HEK293 (cell line): ENCODE results near the gene TAS2R46.

Experiments
- TF ChIP-seq, protein P1 (sequence below): fragments of 450-650 bp; formaldehyde crosslinking; IDR thresholded peaks from 2 replicates; pipeline ENCODE4 v1.5.1; 2016; ENCODE audit warnings: missing biosample characterization, missing genetic modification characterization
- TF ChIP-seq, protein P2 (sequence below): fragments of 450-650 bp; formaldehyde crosslinking; IDR thresholded peaks from 2 replicates; pipeline ENCODE4 v1.5.1; 2016; ENCODE audit warnings: missing biosample characterization, missing genetic modification characterization

GRCh38 chr12:11059784-11060183 lies 2.3 kb downstream of the TAS2R46 start:
- TF ChIP-seq, protein P1, sequence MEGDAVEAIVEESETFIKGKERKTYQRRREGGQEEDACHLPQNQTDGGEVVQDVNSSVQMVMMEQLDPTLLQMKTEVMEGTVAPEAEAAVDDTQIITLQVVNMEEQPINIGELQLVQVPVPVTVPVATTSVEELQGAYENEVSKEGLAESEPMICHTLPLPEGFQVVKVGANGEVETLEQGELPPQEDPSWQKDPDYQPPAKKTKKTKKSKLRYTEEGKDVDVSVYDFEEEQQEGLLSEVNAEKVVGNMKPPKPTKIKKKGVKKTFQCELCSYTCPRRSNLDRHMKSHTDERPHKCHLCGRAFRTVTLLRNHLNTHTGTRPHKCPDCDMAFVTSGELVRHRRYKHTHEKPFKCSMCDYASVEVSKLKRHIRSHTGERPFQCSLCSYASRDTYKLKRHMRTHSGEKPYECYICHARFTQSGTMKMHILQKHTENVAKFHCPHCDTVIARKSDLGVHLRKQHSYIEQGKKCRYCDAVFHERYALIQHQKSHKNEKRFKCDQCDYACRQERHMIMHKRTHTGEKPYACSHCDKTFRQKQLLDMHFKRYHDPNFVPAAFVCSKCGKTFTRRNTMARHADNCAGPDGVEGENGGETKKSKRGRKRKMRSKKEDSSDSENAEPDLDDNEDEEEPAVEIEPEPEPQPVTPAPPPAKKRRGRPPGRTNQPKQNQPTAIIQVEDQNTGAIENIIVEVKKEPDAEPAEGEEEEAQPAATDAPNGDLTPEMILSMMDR (tag by site-specific recombination): no peak
- TF ChIP-seq, protein P2, sequence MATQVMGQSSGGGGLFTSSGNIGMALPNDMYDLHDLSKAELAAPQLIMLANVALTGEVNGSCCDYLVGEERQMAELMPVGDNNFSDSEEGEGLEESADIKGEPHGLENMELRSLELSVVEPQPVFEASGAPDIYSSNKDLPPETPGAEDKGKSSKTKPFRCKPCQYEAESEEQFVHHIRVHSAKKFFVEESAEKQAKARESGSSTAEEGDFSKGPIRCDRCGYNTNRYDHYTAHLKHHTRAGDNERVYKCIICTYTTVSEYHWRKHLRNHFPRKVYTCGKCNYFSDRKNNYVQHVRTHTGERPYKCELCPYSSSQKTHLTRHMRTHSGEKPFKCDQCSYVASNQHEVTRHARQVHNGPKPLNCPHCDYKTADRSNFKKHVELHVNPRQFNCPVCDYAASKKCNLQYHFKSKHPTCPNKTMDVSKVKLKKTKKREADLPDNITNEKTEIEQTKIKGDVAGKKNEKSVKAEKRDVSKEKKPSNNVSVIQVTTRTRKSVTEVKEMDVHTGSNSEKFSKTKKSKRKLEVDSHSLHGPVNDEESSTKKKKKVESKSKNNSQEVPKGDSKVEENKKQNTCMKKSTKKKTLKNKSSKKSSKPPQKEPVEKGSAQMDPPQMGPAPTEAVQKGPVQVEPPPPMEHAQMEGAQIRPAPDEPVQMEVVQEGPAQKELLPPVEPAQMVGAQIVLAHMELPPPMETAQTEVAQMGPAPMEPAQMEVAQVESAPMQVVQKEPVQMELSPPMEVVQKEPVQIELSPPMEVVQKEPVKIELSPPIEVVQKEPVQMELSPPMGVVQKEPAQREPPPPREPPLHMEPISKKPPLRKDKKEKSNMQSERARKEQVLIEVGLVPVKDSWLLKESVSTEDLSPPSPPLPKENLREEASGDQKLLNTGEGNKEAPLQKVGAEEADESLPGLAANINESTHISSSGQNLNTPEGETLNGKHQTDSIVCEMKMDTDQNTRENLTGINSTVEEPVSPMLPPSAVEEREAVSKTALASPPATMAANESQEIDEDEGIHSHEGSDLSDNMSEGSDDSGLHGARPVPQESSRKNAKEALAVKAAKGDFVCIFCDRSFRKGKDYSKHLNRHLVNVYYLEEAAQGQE (tag by site-specific recombination): no peak
